Measurements from ENCODE around the gene LRCH3. TPM values are rescaled to one million over a fixed set of nuclear protein-coding genes. Genes with fewer than 3 reads are reported as not detected.

The LRCH3 gene
- total RNA-seq (10 to 100 TPM; 28.6 to 54.9 (median 42.8) TPM), polyA plus RNA-seq (10 to 100 TPM in 1 of 3 donors, 1 to 10 TPM in 2; 7.4 to 39.2 (median 9.7) TPM)
- long read RNA-seq, donor 1, partial matches to known transcripts = 0 of 1 reads
- long read RNA-seq, donor 1, other reads (novel, unspliced or antisense) = 0 of 1 reads
- long read RNA-seq, donor 2, partial matches to known transcripts = 0 of 1 reads
- long read RNA-seq, donor 2, other reads (novel, unspliced or antisense) = 0 of 1 reads
- long read RNA-seq, donor 3, partial matches to known transcripts = 160 of 162 reads
- long read RNA-seq, donor 3, other reads (novel, unspliced or antisense) = 0 of 162 reads
- long read RNA-seq, donor 4, partial matches to known transcripts = 0 of 4 reads
- long read RNA-seq, donor 4, other reads (novel, unspliced or antisense) = 4 of 4 reads
- long read RNA-seq, donor 5, partial matches to known transcripts = 3 of 17 reads
- long read RNA-seq, donor 5, other reads (novel, unspliced or antisense) = 13 of 17 reads
- long read RNA-seq, donor 6, partial matches to known transcripts = 2 of 7 reads
- long read RNA-seq, donor 6, other reads (novel, unspliced or antisense) = 4 of 7 reads
- long read RNA-seq, donor 7 = 0 reads
- long read RNA-seq, donor 8, partial matches to known transcripts = 22 of 24 reads
- long read RNA-seq, donor 8, other reads (novel, unspliced or antisense) = 0 of 24 reads
- long read RNA-seq, donor 9, partial matches to known transcripts = 14 of 14 reads
- long read RNA-seq, donor 9, other reads (novel, unspliced or antisense) = 0 of 14 reads
- long read RNA-seq, donor 10, partial matches to known transcripts = 0 of 1 reads
- long read RNA-seq, donor 10, other reads (novel, unspliced or antisense) = 0 of 1 reads

DNA sequence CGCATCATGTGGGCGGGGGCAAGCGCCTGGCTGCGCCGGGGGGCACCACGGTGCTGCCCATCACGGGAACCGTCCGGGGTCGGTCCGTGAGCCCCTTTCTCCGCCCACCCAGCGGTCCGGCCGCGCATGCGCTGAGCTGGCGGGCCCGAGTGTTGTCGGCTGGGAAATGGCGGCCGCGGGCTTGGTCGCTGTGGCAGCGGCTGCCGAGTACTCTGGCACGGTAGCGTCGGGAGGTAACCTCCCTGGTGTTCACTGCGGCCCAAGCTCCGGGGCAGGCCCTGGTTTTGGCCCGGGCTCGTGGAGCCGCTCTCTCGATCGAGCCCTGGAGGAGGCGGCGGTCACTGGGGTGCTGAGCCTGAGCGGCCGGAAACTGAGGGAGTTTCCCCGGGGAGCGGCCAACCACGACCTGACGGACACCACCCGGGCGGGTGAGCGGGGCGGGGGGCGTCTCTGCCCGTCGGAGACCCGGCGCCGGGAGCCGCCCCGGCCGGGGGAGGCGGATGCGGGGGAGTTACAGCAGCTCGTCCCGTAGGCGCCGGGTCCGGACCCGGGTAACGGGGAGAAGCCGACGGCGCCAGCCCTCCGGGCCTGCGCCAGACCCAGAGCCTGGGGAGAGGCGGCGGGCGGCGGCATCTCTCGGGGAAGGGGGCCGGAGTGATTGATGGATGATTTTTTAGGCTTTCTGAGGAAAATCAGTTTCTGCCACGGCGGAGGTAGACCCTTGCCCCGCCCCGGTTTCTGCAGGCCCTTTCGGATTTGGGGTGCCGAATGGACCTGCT is at the start of gene LRCH3:
Gene LRCH3, plus strand, starts transcription at position 142 of the 779 bp plus-strand sequence. Its CDS starts 25 bp downstream, at position 167.
- peak within 1 kb of the TSS; percentile 57 to 94 (median 82) for H3K4me3 ChIP-seq
- intact Hi-C loops (cut with DNase I) = no loop called here
- no peaks in the 10 kb centered on the region for H3K36me3 ChIP-seq (replicated peaks in 1 of 2)
- no peaks in the 10 kb centered on the region for H3K9me3 ChIP-seq (replicated peaks in 1 of 3)
- no peaks in the 10 kb centered on the region for H3K27me3 ChIP-seq
- peak; percentile 68 to 79 (median 73) for DNase-seq
- TF ChIP-seq POLR2A (IDR thresholded peaks at IDR 0.05) = peak; percentile 64 to 76
- TF ChIP-seq, protein P1, sequence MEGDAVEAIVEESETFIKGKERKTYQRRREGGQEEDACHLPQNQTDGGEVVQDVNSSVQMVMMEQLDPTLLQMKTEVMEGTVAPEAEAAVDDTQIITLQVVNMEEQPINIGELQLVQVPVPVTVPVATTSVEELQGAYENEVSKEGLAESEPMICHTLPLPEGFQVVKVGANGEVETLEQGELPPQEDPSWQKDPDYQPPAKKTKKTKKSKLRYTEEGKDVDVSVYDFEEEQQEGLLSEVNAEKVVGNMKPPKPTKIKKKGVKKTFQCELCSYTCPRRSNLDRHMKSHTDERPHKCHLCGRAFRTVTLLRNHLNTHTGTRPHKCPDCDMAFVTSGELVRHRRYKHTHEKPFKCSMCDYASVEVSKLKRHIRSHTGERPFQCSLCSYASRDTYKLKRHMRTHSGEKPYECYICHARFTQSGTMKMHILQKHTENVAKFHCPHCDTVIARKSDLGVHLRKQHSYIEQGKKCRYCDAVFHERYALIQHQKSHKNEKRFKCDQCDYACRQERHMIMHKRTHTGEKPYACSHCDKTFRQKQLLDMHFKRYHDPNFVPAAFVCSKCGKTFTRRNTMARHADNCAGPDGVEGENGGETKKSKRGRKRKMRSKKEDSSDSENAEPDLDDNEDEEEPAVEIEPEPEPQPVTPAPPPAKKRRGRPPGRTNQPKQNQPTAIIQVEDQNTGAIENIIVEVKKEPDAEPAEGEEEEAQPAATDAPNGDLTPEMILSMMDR (IDR thresholded peaks at IDR 0.05) = no peak
- H3K27ac ChIP-seq = peak within 1 kb of the TSS; percentile 85 to 97 (median 95)
- peaks cover 11 to 30% of the 10 kb centered on the region in 2 donors for H3K4me1 ChIP-seq (replicated peaks in 1 of 2)
- 0 to 3% (median 0%) methylated on average over 6 to 83 of the region's 83 CpGs for WGBS, 4 donors

DNA sequence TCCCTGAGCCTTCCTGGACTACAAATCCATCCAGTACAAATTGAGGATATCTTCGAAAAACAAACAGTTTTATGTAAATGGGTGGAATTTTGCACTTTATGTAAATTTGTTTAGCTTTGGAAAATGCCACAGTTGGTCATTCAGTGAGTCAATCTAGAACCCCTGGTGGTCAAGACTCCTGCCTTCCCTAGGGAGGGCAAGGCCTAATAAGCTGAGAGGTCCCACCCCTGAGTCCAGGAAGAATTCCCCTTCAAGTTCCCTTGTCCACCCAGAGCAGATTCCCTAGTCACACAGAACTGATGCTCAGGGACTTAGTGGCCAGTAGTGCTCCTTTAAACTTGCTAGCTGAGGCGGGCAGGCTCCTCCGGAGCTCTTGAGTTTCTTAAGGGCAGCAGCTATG is 48.3 kb upstream of the LRCH3 start:
- H3K27ac ChIP-seq = no peak overlapping the region
- 75 to 90% (median 82%) methylated on average over 3 of the region's 3 CpGs for WGBS, 4 donors
- intact Hi-C loops (cut with DNase I) = no loop called here
- TF ChIP-seq, protein P1 (IDR thresholded peaks at IDR 0.05) = no peak
- no peak for TF ChIP-seq POLR2A (IDR thresholded peaks at IDR 0.05)
- H3K27me3 ChIP-seq = no peaks in the 10 kb centered on the region
- DNase-seq = no peak
- peaks cover 0 to under 1% of the 10 kb centered on the region in 2 donors for H3K4me1 ChIP-seq (replicated peaks in 1 of 2)
- H3K36me3 ChIP-seq (replicated peaks in 1 of 2) = no peaks in the 10 kb centered on the region
- H3K4me3 ChIP-seq = no peak overlapping the region
- no peaks in the 10 kb centered on the region for H3K9me3 ChIP-seq (replicated peaks in 1 of 3)

DNA sequence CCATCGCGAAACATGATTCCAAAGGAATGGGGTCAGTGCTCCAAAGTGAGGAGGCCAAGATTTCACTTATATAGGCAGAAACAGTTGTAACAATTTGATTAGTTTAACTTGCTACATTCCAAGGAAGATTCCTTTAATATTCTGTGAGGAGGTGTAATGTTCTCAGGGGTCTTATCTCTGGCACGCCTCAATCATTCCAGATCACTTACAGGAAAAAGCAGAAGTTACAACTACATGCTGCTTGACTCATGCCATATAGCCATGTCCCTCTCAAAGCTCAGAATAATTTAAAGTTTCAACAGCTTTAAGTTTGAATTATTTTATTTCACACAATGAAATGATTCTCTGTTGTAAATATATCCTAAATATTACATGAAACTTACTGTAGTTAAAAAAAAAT is 44.8 kb upstream of the LRCH3 start:
- Histone ChIP-seq H3K4me1 (replicated peaks in 1 of 2) (peaks cover 6 to 11% of the 10 kb centered on the region in 2 donors), H3K9me3 (replicated peaks in 1 of 3) (no peaks in the 10 kb centered on the region), H3K4me3 (no peak overlapping the region), H3K27ac (no peak overlapping the region), H3K36me3 (replicated peaks in 1 of 2) (no peaks in the 10 kb centered on the region), H3K27me3 (no peaks in the 10 kb centered on the region)
- intact Hi-C loops (cut with DNase I) = no loop called here
- no peak for DNase-seq
- TF ChIP-seq, protein P1 (IDR thresholded peaks at IDR 0.05) = no peak
- TF ChIP-seq POLR2A (IDR thresholded peaks at IDR 0.05) = no peak
- 84 to 87% (median 85%) methylated on average over 3 of the region's 3 CpGs for WGBS, 4 donors
